Uterus (tissue), 2 donors: ENCODE measurements around the gene KRT24.
"Not testable (repeated sequence)": the region's sequence is repeated elsewhere in the genome, so short reads cannot be mapped to it uniquely, and the experiment has no call there.

ENCODE experiments used
- CTCF ChIP-seq, 4 experiments: fragments of 200-600 bp in 2 of 4; fragments of 450-650 bp in 2 of 4; sonication (generic) in 2 of 4; IDR thresholded peaks; one replicate each; pipeline ENCODE4 v1.5.1; 2016 to 2019; ENCODE audit warnings: antibody characterized with exemption in 4 of 4, mild to moderate bottlenecking in 2 of 4, moderate library complexity in 1 of 4
- POLR2A ChIP-seq, 2 donors: fragments of 450-650 bp; IDR thresholded peaks; one replicate each; pipeline ENCODE4 v1.6.1; 2016; ENCODE audit warnings: antibody characterized with exemption in 2 of 2, mild to moderate bottlenecking in 1 of 2, moderate library complexity in 1 of 2

GRCh38 chr17:40748666-40749065, 45.1 kb upstream of the KRT24 start:
- not testable (repeated sequence) for TF ChIP-seq CTCF, POLR2A (IDR thresholded peaks at IDR 0.05)
